Uterus (tissue), 4 donors: ENCODE measurements around the gene DLG5. TPM values are rescaled to one million over a fixed set of nuclear protein-coding genes. Genes with fewer than 3 reads are reported as not detected.

Source experiments
- DNase-seq, 2 donors: peaks; one replicate each; pipeline ENCODE4 v3.0.0-alpha.2; 2019 to 2020
- H3K27ac ChIP-seq, 2 donors: fragments of 200-600 bp; sonication (generic); 1 replicate in 1 of 2; 2 replicates in 1 of 2; pipeline ENCODE4 v1.5.1; 2016 to 2018
- H3K27me3 ChIP-seq, 2 donors: fragments of 200-600 bp; sonication (generic); one replicate each; pipeline ENCODE4 v1.5.1; 2018 to 2019; ENCODE audit warnings: control low read depth in 1 of 2
- H3K36me3 ChIP-seq, 2 donors: fragments of 200-600 bp; sonication (generic); one replicate each; pipeline ENCODE4 v1.5.1; 2019; ENCODE audit warnings: control low read depth in 1 of 2
- H3K4me1 ChIP-seq, 2 donors: fragments of 200-600 bp; sonication (generic); one replicate each; pipeline ENCODE4 v1.5.1; 2018 to 2019; ENCODE audit warnings: control low read depth in 1 of 2
- H3K4me3 ChIP-seq, 2 donors: fragments of 200-600 bp; sonication (generic); 1 replicate in 1 of 2; 2 replicates in 1 of 2; pipeline ENCODE4 v1.5.1; 2018 to 2019; ENCODE audit warnings: mild to moderate bottlenecking in 1 of 2
- H3K9me3 ChIP-seq, 2 donors: fragments of 200-600 bp; sonication (generic); one replicate each; pipeline ENCODE4 v1.5.1; 2019; ENCODE audit warnings: control low read depth in 1 of 2
- POLR2A ChIP-seq, 2 donors: fragments of 450-650 bp; IDR thresholded peaks; one replicate each; pipeline ENCODE4 v1.6.1; 2016; ENCODE audit warnings: antibody characterized with exemption in 2 of 2, mild to moderate bottlenecking in 1 of 2, moderate library complexity in 1 of 2
- intact Hi-C: fragments of 100-400 bp; cut with DNase I; formaldehyde crosslinking; loops from one replicate; pipeline ENCODE4 v1.15.1; 2023; ENCODE audit warnings: low total_unique reads
- total RNA-seq, 4 donors: library from RNA; depleted of rRNA in 3 of 4; stranded (reverse); fragments of >200 nt in 3 of 4; gene quantifications; one replicate each; pipeline versions ENCODE4 v1.1.0 to v1.2.4, GENCODE V29; 2014 to 2023
- TF ChIP-seq, protein P1 (sequence below), 4 experiments: fragments of 200-600 bp in 2 of 4; fragments of 450-650 bp in 2 of 4; sonication (generic) in 2 of 4; IDR thresholded peaks; one replicate each; pipeline ENCODE4 v1.5.1; 2016 to 2019; ENCODE audit warnings: antibody characterized with exemption in 4 of 4, mild to moderate bottlenecking in 2 of 4, moderate library complexity in 1 of 4
- donor health status: DM: yes; HTN: yes; CAD: no.

Gene DLG5
- total RNA-seq, 4 donors from 2014 or later = 27.1 to 72.6 (median 46.5) TPM

DNA sequence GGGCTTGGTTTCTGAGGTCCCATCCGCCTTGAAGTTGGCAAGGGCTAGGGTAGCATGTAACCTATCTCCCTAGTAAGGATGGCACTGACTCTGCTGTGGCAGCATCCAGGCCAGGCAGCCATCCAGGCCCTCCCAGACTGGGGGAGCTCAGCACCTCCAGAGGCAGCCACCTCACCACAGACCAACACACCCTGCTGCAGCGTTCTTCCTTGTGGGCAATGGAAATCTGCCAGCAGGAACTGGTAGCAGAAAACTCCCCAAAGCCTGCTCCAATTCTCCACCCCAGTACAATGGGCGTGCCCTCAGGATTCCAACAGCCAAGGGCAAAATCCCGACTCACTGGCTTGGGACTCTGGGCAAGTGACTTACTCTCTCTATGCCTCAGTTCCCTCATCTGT, 27.5 kb downstream of the DLG5 start:
- no peak overlapping the region for H3K4me3 ChIP-seq
- H3K9me3 ChIP-seq = no peaks in the 10 kb centered on the region
- intact Hi-C loops = no loop called here
- DNase-seq = no peak
- H3K27ac ChIP-seq = no peak overlapping the region
- no peak for TF ChIP-seq POLR2A (IDR thresholded peaks at IDR 0.05)
- TF ChIP-seq, protein P1, sequence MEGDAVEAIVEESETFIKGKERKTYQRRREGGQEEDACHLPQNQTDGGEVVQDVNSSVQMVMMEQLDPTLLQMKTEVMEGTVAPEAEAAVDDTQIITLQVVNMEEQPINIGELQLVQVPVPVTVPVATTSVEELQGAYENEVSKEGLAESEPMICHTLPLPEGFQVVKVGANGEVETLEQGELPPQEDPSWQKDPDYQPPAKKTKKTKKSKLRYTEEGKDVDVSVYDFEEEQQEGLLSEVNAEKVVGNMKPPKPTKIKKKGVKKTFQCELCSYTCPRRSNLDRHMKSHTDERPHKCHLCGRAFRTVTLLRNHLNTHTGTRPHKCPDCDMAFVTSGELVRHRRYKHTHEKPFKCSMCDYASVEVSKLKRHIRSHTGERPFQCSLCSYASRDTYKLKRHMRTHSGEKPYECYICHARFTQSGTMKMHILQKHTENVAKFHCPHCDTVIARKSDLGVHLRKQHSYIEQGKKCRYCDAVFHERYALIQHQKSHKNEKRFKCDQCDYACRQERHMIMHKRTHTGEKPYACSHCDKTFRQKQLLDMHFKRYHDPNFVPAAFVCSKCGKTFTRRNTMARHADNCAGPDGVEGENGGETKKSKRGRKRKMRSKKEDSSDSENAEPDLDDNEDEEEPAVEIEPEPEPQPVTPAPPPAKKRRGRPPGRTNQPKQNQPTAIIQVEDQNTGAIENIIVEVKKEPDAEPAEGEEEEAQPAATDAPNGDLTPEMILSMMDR (IDR thresholded peaks at IDR 0.05) = no peak
- H3K4me1 ChIP-seq = peaks cover 4 to 17% of the 10 kb centered on the region in 2 donors
- H3K36me3 ChIP-seq = no peaks in the 10 kb centered on the region
- H3K27me3 ChIP-seq = no peaks in the 10 kb centered on the region

DNA sequence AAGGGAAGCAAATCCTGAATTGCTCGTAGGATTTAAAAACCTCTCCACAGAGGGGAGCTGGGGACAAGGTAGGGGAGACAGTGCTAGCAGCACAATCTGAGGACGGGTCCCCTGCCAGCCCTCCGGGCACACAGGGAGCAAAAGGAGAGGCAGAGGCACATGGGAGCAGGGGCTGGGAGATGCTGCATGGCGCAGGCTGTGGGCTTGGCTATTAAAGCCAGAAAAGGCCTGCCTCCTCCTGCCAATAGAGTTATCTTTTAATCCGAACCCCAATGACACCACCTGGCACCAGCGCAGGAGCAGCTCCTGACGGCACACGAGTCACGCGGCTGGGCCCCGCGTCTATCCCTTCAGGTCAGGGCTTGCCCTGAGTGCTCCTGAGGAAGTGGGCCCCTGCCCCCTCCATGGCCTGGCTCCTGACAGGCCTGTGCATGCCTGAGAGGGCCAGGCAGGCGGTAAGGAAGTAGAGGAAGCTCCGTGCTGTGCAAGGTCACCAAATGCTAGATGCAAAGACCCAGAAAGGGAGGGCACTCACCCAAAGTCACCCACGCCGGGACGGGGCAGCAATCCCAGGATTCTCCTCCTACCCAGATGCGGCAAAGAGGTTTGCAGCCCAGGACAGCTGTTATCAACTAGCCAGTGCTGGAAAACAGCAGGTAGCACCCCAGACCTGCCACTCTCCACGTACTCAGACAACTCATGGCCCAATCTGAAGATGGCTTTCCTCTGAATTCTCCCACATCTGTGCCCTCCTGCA, 28.1 kb downstream of the DLG5 start:
- H3K27ac ChIP-seq = no peak overlapping the region
- H3K4me3 ChIP-seq = no peak overlapping the region
- no peak for DNase-seq
- TF ChIP-seq POLR2A (IDR thresholded peaks at IDR 0.05) = no peak
- TF ChIP-seq, protein P1 (IDR thresholded peaks at IDR 0.05) = no peak
- peaks cover 4 to 17% of the 10 kb centered on the region in 2 donors for H3K4me1 ChIP-seq
- no peaks in the 10 kb centered on the region for H3K9me3 ChIP-seq
- intact Hi-C loops = no loop called here
- no peaks in the 10 kb centered on the region for H3K36me3 ChIP-seq
- H3K27me3 ChIP-seq = no peaks in the 10 kb centered on the region

- no peaks in the 10 kb centered on the region for H3K27me3 ChIP-seq
- intact Hi-C loops = no loop called here
- peaks cover 4 to 17% of the 10 kb centered on the region in 2 donors for H3K4me1 ChIP-seq
- H3K4me3 ChIP-seq = no peak overlapping the region
- TF ChIP-seq, protein P1 (IDR thresholded peaks at IDR 0.05) = no peak
- TF ChIP-seq POLR2A (IDR thresholded peaks at IDR 0.05) = no peak
- H3K27ac ChIP-seq = no peak overlapping the region
- H3K36me3 ChIP-seq = no peaks in the 10 kb centered on the region
- no peaks in the 10 kb centered on the region for H3K9me3 ChIP-seq
- no peak for DNase-seq
Measured at GRCh38 chr10:77896058-77896457, 30.5 kb downstream of the DLG5 start.

DNA sequence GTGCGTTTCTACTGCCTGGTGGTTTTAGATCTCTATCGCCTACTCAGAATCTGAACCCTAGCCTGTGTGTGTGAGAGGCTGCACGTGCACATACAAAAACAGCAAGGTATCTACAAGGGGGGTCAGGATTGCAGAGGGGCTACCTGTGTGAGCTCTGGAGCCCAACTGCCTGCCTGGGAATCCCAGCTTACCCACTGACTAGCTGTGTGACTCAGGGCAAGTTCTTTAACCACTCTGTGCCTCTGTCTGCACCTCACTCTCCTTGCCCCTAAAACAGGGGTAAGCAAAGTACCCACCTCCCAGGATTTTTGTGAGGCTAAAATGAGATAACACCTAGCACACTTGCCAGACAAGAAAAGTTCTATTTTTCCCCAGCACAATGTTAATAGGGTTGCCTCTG, 32.5 kb downstream of the DLG5 start:
- Histone ChIP-seq H3K4me3 (no peak overlapping the region), H3K9me3 (no peaks in the 10 kb centered on the region), H3K27ac (no peak overlapping the region), H3K27me3 (no peaks in the 10 kb centered on the region), H3K36me3 (no peaks in the 10 kb centered on the region), H3K4me1 (peaks cover 0 to 12% of the 10 kb centered on the region in 2 donors)
- DNase-seq = no peak
- intact Hi-C loops = no loop called here
- TF ChIP-seq POLR2A (IDR thresholded peaks at IDR 0.05) = no peak
- TF ChIP-seq, protein P1 (IDR thresholded peaks at IDR 0.05) = no peak

DNA sequence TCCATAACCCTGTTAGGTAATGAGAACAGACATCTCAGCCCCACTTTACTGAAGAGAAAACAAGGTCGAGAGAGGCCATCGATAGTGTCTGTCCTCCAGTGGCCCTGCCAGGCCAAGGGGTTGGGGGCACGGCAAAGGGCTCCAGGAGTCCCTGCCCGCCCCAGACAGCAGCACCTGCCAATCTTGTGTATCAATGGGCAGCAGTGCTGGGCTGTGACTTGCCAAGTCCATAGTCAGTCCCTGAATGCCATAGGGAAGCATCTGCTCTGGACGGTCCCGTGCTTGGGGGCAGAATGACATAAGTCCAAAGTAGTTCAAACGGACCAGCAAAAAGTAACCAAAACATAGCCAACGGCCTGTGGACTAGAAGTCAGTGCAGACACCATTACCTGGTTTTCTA, 33.2 kb downstream of the DLG5 start:
- no peak for DNase-seq
- no peak overlapping the region for H3K27ac ChIP-seq
- H3K27me3 ChIP-seq = no peaks in the 10 kb centered on the region
- H3K4me1 ChIP-seq = peaks cover 0 to 8% of the 10 kb centered on the region in 2 donors
- TF ChIP-seq, protein P1 (IDR thresholded peaks at IDR 0.05) = no peak
- no peak for TF ChIP-seq POLR2A (IDR thresholded peaks at IDR 0.05)
- intact Hi-C loops = no loop called here
- H3K4me3 ChIP-seq = no peak overlapping the region
- H3K9me3 ChIP-seq = no peaks in the 10 kb centered on the region
- H3K36me3 ChIP-seq = no peaks in the 10 kb centered on the region
